Keratinocyte (primary cell): ENCODE results near the gene INSRR. TPM values are rescaled to one million over a fixed set of nuclear protein-coding genes. Genes with fewer than 3 reads are reported as not detected.

Experiments used
- DNase-seq: peaks from one replicate; pipeline ENCODE4 v3.0.0-alpha.2; 2011; ENCODE audit warnings: low read depth, missing footprints, low spot score
- FAIRE-seq: peaks from 2 replicates; lab custom pipeline; 2011; peaks lifted over from hg19 to GRCh38; lab: Jason Lieb, UNC
- H2AFZ ChIP-seq: 2 replicates; pipeline ENCODE4 v1.6.0; 2012; ENCODE audit warnings: low read length, control low read depth, inconsistent platforms; ENCODE audit not compliant: control insufficient read depth
- H3K27ac ChIP-seq: 2 replicates; pipeline ENCODE4 v1.5.1; 2011; ENCODE audit warnings: low read length; ENCODE audit not compliant: control insufficient read depth, insufficient read depth
- H3K27me3 ChIP-seq: 3 replicates; pipeline ENCODE4 v1.6.0; 2011; ENCODE audit warnings: low read length; ENCODE audit not compliant: control insufficient read depth, insufficient read depth; ENCODE audit errors: extremely low read depth
- H3K36me3 ChIP-seq, 2 experiments: 2 replicates in 1 of 2; 3 replicates in 1 of 2; pipeline ENCODE4 v1.5.1; 2011; ENCODE audit warnings: low read length in 2 of 2, mild to moderate bottlenecking in 1 of 2; ENCODE audit not compliant: control insufficient read depth in 2 of 2, insufficient read depth in 2 of 2; ENCODE audit errors: extremely low read depth in 1 of 2
- H3K4me1 ChIP-seq: 3 replicates; pipeline ENCODE4 v1.5.1; 2011; ENCODE audit warnings: low read length; ENCODE audit not compliant: control insufficient read depth, insufficient read depth; ENCODE audit errors: extremely low read depth
- H3K4me2 ChIP-seq: 3 replicates; pipeline ENCODE4 v1.6.0; 2011; ENCODE audit warnings: low read depth, low read length; ENCODE audit not compliant: control insufficient read depth, insufficient read depth; ENCODE audit errors: extremely low read depth
- H3K4me3 ChIP-seq, 3 experiments: fragments of 200-600 bp in 1 of 3; sonication (generic) in 1 of 3; 2 replicates in 2 of 3; 3 replicates in 1 of 3; pipeline ENCODE4 v1.5.1; 2011 to 2016; ENCODE audit warnings: low read length in 3 of 3, mild to moderate bottlenecking in 3 of 3, control low read depth in 2 of 3, inconsistent platforms in 1 of 3, low read depth in 1 of 3, mixed read lengths in 1 of 3, mixed run types in 1 of 3, moderate library complexity in 1 of 3; ENCODE audit not compliant: control insufficient read depth in 2 of 3, insufficient read depth in 2 of 3; ENCODE audit errors: extremely low read depth in 1 of 3
- H3K79me2 ChIP-seq: 2 replicates; pipeline ENCODE4 v1.6.0; 2012; ENCODE audit warnings: low read length; ENCODE audit not compliant: control insufficient read depth, insufficient read depth
- H3K9ac ChIP-seq: 3 replicates; pipeline ENCODE4 v1.6.0; 2011; ENCODE audit warnings: low read length; ENCODE audit not compliant: control insufficient read depth, insufficient read depth; ENCODE audit errors: extremely low read depth
- H3K9me1 ChIP-seq: 3 replicates; pipeline ENCODE4 v1.6.0; 2011; ENCODE audit warnings: low read length; ENCODE audit not compliant: control insufficient read depth, insufficient read depth; ENCODE audit errors: extremely low read depth
- H3K9me3 ChIP-seq: 2 replicates; pipeline ENCODE4 v1.5.1; 2012; ENCODE audit warnings: low read depth, low read length; ENCODE audit not compliant: control insufficient read depth
- H4K20me1 ChIP-seq: 3 replicates; pipeline ENCODE4 v1.6.0; 2011; ENCODE audit warnings: low read length; ENCODE audit not compliant: control insufficient read depth, insufficient read depth; ENCODE audit errors: extremely low read depth
- CTCF ChIP-seq, 3 experiments: IDR thresholded peaks in 1 of 3; conservative IDR thresholded peaks in 1 of 3; optimal IDR thresholded peaks in 1 of 3; 2 replicates in 2 of 3; 3 replicates in 1 of 3; pipeline versions ENCODE3 to v1.5.1; 2011; ENCODE audit warnings: low read length in 3 of 3, mild to moderate bottlenecking in 3 of 3, moderate library complexity in 2 of 3, control low read depth in 1 of 3, inconsistent platforms in 1 of 3; ENCODE audit not compliant: insufficient read depth in 2 of 3; ENCODE audit errors: extremely low read depth in 1 of 3
- EZH2 ChIP-seq: IDR thresholded peaks from one replicate; pipeline ENCODE4 v1.6.1; 2012; ENCODE audit warnings: inconsistent platforms, mild to moderate bottlenecking, low read length, moderate library complexity
- dilution Hi-C: fragments of 300-500 bp; cut with MboI; formaldehyde crosslinking; loops from one replicate; pipeline ENCODE4 v1.7.0; 2020; ENCODE audit warnings: low sequenced_read_pairs; ENCODE audit not compliant: extremely low pct_ligation_motif_present
- polyA plus RNA-seq, 5 experiments: library from polyadenylated mRNA; depleted of rRNA in 3 of 5; stranded (reverse) in 3 of 5; stranded (forward) in 1 of 5; unstranded in 1 of 5; fragments of >200 nt; gene quantifications; 1 replicate in 1 of 5; 2 replicates in 3 of 5; 3 replicates in 1 of 5; pipeline versions ENCODE4 v1.2.1 to v1.2.3, GENCODE V29; 2011 to 2012; ENCODE audit warnings: missing spikeins in 2 of 5, low read depth in 1 of 5, low replicate concordance in 1 of 5

INSRR gene
- polyA plus RNA-seq, 1 donor (not counting 4 experiments of a cell fraction or from before 2014, with no cell fraction given), result not detected

GRCh38 chr1:156906206-156906906, 47.4 kb upstream of the INSRR start:
- TF ChIP-seq EZH2, result no peak
- TF ChIP-seq CTCF (optimal IDR thresholded peaks at IDR 0.05 in 1 of 3, IDR thresholded peaks at IDR 0.05 in 1 of 3, conservative IDR thresholded peaks at IDR 0.05 in 1 of 3; ENCODE audit: extremely low read depth in 1 of 3, insufficient read depth in 2 of 3, low read length in 3 of 3), result no peak
- Histone ChIP-seq H3K79me2 (no peaks in the 10 kb centered on the region), H4K20me1 (no peaks in the 10 kb centered on the region), H3K4me1 (peaks cover 17% of the 10 kb centered on the region), H3K9me1 (no peaks in the 10 kb centered on the region), H3K9me3 (no peaks in the 10 kb centered on the region), H3K27ac (no peak overlapping the region), H3K27me3 (no peaks in the 10 kb centered on the region), H3K4me2 (no peak overlapping the region), H3K36me3 (peaks cover 0 to 2% of the 10 kb centered on the region in 2 experiments), H2AFZ (no peak overlapping the region), H3K4me3 (no peak overlapping the region), H3K9ac (no peak overlapping the region)
- no peak for FAIRE-seq
- dilution Hi-C loops, result no loop called here
- no peak for DNase-seq

GRCh38 chr1:156905651-156906050, 46.7 kb upstream of the INSRR start:
- H4K20me1 ChIP-seq, result no peaks in the 10 kb centered on the region
- FAIRE-seq (no peak), DNase-seq (no peak)
- H3K4me2 ChIP-seq, result no peak overlapping the region
- TF ChIP-seq EZH2 (no peak), CTCF (optimal IDR thresholded peaks at IDR 0.05 in 1 of 3, IDR thresholded peaks at IDR 0.05 in 1 of 3, conservative IDR thresholded peaks at IDR 0.05 in 1 of 3; ENCODE audit: extremely low read depth in 1 of 3, insufficient read depth in 2 of 3, low read length in 3 of 3) (no peak)
- no peak overlapping the region for H3K27ac ChIP-seq
- H3K36me3 ChIP-seq, result peaks cover 0 to 2% of the 10 kb centered on the region in 2 experiments
- H3K9me1 ChIP-seq, result no peaks in the 10 kb centered on the region
- H3K27me3 ChIP-seq, result no peaks in the 10 kb centered on the region
- H3K4me1 ChIP-seq, result peaks cover 16% of the 10 kb centered on the region
- H3K79me2 ChIP-seq, result no peaks in the 10 kb centered on the region
- no peak overlapping the region for H3K9ac ChIP-seq
- dilution Hi-C loops, result no loop called here
- H3K4me3 ChIP-seq, result no peak overlapping the region
- H2AFZ ChIP-seq, result no peak overlapping the region
- no peaks in the 10 kb centered on the region for H3K9me3 ChIP-seq
